DMS 273 (cell line): Measurements from ENCODE around the gene POF1B.

ENCODE experiments used
- DNase-seq: peaks from one replicate; lab custom pipeline; 2025; ENCODE audit not compliant: unreplicated experiment; lab: John Stamatoyannopoulos, UW

POF1B gene

GRCh38 chrX:85243155-85243554 is 136.3 kb downstream of the POF1B start:
- peak; percentile 27 for DNase-seq
